ENCODE measurements around the gene VPS13D.

DNA sequence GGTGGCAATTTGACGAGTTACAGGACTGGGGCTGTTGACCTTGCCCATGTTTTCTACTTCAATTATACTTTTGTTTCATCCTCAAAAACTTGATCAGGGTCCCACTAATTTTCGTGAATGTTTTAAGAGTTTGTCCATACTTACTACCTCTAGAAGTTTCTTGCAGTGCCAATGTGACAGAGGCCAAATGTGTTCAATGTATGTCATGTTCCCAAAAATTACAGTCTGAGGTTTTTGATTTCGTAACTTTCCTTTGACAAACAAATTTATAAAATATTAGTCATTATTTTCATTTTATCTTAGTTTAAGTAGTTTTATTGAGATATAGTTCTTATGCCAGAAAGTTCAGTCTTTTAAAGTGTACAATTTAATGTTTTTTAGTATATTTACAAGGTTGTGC, 15.3 kb downstream of the VPS13D start:
- TF ChIP-seq POLR2A (IDR thresholded peaks at IDR 0.05) (no peak), EP300 (IDR thresholded peaks at IDR 0.05) (no peak), CTCF (IDR thresholded peaks at IDR 0.05) (no peak), POLR2AphosphoS5 (IDR thresholded peaks at IDR 0.05) (no peak)
